Measurements from ENCODE around the gene ITGA7. TPM values are rescaled to one million over a fixed set of nuclear protein-coding genes. Genes with fewer than 3 reads are reported as not detected.

Gene ITGA7
- total RNA-seq, 1 experiment from 2014 or later: 2.1 TPM

GRCh38 chr12:55699471-55700055 lies 8.1 kb downstream of the ITGA7 start:
- Mint-ChIP-seq H3K27ac (ENCODE audit: low read depth, unreplicated experiment) (no peak overlapping the region), H3K36me3 (ENCODE audit: insufficient read depth, unreplicated experiment) (no peaks in the 10 kb centered on the region), H3K9me3 (ENCODE audit: unreplicated experiment) (no peaks in the 10 kb centered on the region), H3K4me3 (ENCODE audit: unreplicated experiment) (no peak overlapping the region), H3K4me1 (ENCODE audit: insufficient read depth, unreplicated experiment) (peaks cover 7% of the 10 kb centered on the region), H3K27me3 (ENCODE audit: insufficient read depth, unreplicated experiment) (peaks cover 26% of the 10 kb centered on the region)
- no TSS peak for BruUV-seq (replicated peaks)
- TF ChIP-seq, protein P1, sequence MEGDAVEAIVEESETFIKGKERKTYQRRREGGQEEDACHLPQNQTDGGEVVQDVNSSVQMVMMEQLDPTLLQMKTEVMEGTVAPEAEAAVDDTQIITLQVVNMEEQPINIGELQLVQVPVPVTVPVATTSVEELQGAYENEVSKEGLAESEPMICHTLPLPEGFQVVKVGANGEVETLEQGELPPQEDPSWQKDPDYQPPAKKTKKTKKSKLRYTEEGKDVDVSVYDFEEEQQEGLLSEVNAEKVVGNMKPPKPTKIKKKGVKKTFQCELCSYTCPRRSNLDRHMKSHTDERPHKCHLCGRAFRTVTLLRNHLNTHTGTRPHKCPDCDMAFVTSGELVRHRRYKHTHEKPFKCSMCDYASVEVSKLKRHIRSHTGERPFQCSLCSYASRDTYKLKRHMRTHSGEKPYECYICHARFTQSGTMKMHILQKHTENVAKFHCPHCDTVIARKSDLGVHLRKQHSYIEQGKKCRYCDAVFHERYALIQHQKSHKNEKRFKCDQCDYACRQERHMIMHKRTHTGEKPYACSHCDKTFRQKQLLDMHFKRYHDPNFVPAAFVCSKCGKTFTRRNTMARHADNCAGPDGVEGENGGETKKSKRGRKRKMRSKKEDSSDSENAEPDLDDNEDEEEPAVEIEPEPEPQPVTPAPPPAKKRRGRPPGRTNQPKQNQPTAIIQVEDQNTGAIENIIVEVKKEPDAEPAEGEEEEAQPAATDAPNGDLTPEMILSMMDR (IDR thresholded peaks at IDR 0.05; ENCODE audit: unreplicated experiment): no peak
- ChIA-PET POLR2A (no interaction called here), CTCF (interaction anchor here (1.2 kb wide), 1 partner anchor 43 kb away, joined by 3 read pairs; no protein-coding TSS in a partner anchor)
- no peak for DNase-seq (ENCODE audit: unreplicated experiment)
- intact Hi-C loops (cut with micrococcal nuclease): no loop called here

DNA sequence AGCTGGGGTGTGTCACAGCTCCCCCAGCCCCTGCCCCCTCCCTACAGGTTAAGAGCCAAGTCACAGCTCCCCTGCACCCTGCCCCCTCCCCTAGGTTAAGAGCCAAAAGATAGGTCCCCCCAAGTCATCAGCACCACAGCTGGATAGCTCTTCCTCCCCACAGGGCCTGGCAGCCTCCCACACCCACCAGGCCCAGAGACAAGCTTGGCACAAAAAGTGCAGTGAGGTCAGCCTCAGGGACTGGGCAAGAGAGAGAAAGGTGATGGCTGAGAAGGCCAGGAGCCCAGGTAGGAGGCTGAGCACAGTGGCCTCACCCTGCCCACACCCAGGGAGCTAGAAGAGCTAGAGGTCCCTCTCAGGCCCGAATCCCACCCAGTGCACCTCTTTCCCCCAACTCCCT lies 8.7 kb downstream of the ITGA7 start:
- Mint-ChIP-seq H3K9me3 (ENCODE audit: unreplicated experiment) (no peaks in the 10 kb centered on the region), H3K4me1 (ENCODE audit: insufficient read depth, unreplicated experiment) (peaks cover 7% of the 10 kb centered on the region), H3K27me3 (ENCODE audit: insufficient read depth, unreplicated experiment) (peaks cover 26% of the 10 kb centered on the region), H3K4me3 (ENCODE audit: unreplicated experiment) (no peak overlapping the region), H3K27ac (ENCODE audit: low read depth, unreplicated experiment) (no peak overlapping the region), H3K36me3 (ENCODE audit: insufficient read depth, unreplicated experiment) (no peaks in the 10 kb centered on the region)
- CTCF ChIA-PET: no interaction called here
- no TSS peak for BruUV-seq (replicated peaks)
- intact Hi-C loops (cut with micrococcal nuclease): no loop called here
- POLR2A ChIA-PET: no interaction called here
- TF ChIP-seq, protein P1 (IDR thresholded peaks at IDR 0.05; ENCODE audit: unreplicated experiment): no peak
- no peak for DNase-seq (ENCODE audit: unreplicated experiment)

DNA sequence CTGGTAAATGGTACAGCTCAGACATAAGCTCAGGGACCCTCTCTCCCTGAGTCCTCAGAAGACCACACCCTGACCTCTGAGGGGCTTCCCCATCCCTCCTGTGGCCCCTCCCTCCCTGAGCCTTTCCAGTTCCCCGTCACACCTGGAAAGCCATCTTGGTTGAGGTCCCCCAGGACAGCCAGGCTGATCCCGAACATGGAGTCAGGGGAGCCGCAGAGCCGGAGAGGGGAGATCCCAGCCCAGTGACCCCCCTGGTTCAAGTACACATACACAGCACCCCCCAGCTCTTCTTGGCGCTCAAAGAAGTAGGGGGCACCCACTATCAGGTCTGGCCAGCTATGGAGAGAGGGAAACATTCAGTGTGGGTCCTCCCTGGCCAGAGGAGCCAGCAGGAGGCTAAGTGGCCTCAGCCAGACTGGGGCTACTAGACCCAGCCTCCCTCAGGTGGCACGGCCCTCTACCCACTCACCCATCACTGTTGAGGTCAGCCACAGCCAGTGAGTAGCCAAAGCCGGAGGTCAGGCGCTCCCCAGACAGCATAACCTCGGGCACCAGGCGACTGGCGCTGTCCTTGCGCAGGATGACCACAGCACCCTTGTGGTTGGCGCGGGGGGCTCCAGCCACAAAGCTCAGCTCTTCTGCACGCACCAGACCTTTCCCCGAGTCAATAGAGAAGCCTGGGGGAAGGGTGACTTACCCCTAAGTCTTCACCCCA lies 9.3 kb downstream of the ITGA7 start:
- no TSS peak for BruUV-seq (replicated peaks)
- Mint-ChIP-seq H3K36me3 (ENCODE audit: insufficient read depth, unreplicated experiment) (no peaks in the 10 kb centered on the region), H3K4me3 (ENCODE audit: unreplicated experiment) (no peak overlapping the region), H3K4me1 (ENCODE audit: insufficient read depth, unreplicated experiment) (peaks cover 7% of the 10 kb centered on the region), H3K27ac (ENCODE audit: low read depth, unreplicated experiment) (no peak overlapping the region), H3K9me3 (ENCODE audit: unreplicated experiment) (no peaks in the 10 kb centered on the region), H3K27me3 (ENCODE audit: insufficient read depth, unreplicated experiment) (peaks cover 26% of the 10 kb centered on the region)
- DNase-seq (ENCODE audit: unreplicated experiment): no peak
- TF ChIP-seq, protein P1 (IDR thresholded peaks at IDR 0.05; ENCODE audit: unreplicated experiment): no peak
- ChIA-PET CTCF (no interaction called here), POLR2A (no interaction called here)
- intact Hi-C loops (cut with micrococcal nuclease): no loop called here

DNA sequence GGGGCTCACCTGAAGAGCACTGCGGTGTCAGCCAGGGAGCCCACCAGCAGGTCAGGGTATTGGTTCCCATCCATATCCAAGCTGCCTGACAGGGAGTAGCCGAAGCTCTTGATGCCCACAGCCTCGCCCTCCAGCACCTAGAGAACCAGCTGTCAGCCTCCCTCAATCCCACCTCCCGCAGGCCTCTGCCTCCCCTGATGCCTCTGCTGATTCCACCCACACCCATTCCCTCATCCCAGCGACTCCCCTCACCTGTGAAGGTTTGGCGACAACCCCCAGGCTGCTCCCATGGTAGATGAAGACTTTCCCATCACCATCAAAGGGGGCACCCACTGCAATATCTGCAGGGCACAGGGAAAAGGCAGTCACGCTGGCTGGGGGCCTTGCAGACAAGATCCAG lies 10.0 kb downstream of the ITGA7 start:
- ChIA-PET POLR2A (no interaction called here), CTCF (interaction anchor here (1.6 kb wide), 1 partner anchor 16 kb away, joined by 3 read pairs; a partner anchor contains a TSS)
- TF ChIP-seq, protein P1 (IDR thresholded peaks at IDR 0.05; ENCODE audit: unreplicated experiment): no peak
- intact Hi-C loops (cut with micrococcal nuclease): no loop called here
- Mint-ChIP-seq H3K27ac (ENCODE audit: low read depth, unreplicated experiment) (no peak overlapping the region), H3K4me3 (ENCODE audit: unreplicated experiment) (no peak overlapping the region), H3K4me1 (ENCODE audit: insufficient read depth, unreplicated experiment) (peaks cover 7% of the 10 kb centered on the region), H3K9me3 (ENCODE audit: unreplicated experiment) (no peaks in the 10 kb centered on the region), H3K36me3 (ENCODE audit: insufficient read depth, unreplicated experiment) (no peaks in the 10 kb centered on the region), H3K27me3 (ENCODE audit: insufficient read depth, unreplicated experiment) (peaks cover 26% of the 10 kb centered on the region)
- DNase-seq (ENCODE audit: unreplicated experiment): no peak
- BruUV-seq (replicated peaks): no TSS peak

Measured in MCF 10A (cell line).